Measurements from ENCODE around the gene KLC1.

GRCh38 chr14:103739793-103740501 is 110.9 kb downstream of the KLC1 start:
- TF ChIP-seq POLR2A (IDR thresholded peaks at IDR 0.05; ENCODE audit: low read depth, low read length) (no peak), PAX5 (IDR thresholded peaks at IDR 0.05; ENCODE audit: insufficient read depth, low read length, severe bottlenecking) (no peak), TAF1 (IDR thresholded peaks at IDR 0.05; ENCODE audit: low read depth, low read length) (no peak)

All from GM12891 (cell line).